AG10803 (cell line): Measurements from ENCODE around the gene FBXW5.

ENCODE experiments used
- DNase-seq: peaks from one replicate; pipeline ENCODE4 v3.0.0; 2010; ENCODE audit warnings: low read depth
- H3K4me3 ChIP-seq: 2 replicates; pipeline ENCODE4 v1.5.1; 2011; ENCODE audit warnings: mild to moderate bottlenecking, low read length, control low read depth
- CTCF ChIP-seq: conservative IDR thresholded peaks from 2 replicates; pipeline ENCODE4 v1.5.1; 2011; ENCODE audit warnings: mild to moderate bottlenecking, low read length, control low read depth, inconsistent platforms

FBXW5 gene

GRCh38 chr9:136960212-136960937 lies 15.8 kb upstream of the FBXW5 start:
- no peak for TF ChIP-seq CTCF
- no peak overlapping the region for H3K4me3 ChIP-seq
- DNase-seq: no peak

GRCh38 chr9:136958898-136959850 lies 14.6 kb upstream of the FBXW5 start:
- no peak for DNase-seq
- H3K4me3 ChIP-seq: no peak overlapping the region
- TF ChIP-seq CTCF: no peak

DNA sequence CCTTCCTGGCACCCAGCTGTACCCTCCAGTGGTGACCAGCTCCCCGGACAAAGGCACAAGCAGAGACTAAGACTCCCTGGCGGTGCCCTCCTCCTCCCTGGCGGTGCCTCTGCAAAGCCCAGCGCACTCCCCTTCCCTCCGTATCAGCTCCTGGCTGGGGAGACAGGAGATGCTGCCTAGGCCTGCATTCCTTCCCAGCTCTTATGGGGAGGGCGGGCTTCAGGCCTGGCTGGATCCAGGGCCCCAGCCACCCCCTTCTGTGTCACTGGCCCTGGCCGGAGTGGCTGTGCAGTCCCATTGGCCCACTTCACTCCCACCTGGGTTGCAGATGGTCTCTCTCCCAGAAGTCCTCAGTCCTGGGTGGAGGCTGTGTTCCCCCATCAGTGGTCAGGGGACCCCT lies 13.9 kb upstream of the FBXW5 start:
- no peak for TF ChIP-seq CTCF
- DNase-seq: no peak
- no peak overlapping the region for H3K4me3 ChIP-seq

DNA sequence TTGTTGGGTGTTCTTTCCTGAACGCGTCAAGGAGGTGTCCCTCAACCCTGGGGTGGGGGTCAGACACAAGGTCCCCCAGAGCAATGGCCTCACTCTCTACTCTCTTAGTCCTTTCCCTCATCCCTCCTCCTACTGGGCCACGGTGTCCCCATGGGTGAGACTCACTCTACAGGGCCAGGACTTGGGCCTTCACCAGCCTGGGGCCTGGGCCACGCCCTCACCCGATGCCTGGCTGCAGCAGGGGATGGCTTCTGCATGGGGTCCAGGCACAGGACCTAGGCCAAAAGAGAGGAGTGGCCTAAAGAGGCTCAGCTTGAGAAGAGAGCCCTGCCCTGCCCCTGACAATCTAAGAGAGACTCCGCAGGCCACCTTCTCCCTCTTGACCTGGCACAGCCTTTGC lies 13.4 kb upstream of the FBXW5 start:
- no peak for DNase-seq
- no peak overlapping the region for H3K4me3 ChIP-seq
- no peak for TF ChIP-seq CTCF

DNA sequence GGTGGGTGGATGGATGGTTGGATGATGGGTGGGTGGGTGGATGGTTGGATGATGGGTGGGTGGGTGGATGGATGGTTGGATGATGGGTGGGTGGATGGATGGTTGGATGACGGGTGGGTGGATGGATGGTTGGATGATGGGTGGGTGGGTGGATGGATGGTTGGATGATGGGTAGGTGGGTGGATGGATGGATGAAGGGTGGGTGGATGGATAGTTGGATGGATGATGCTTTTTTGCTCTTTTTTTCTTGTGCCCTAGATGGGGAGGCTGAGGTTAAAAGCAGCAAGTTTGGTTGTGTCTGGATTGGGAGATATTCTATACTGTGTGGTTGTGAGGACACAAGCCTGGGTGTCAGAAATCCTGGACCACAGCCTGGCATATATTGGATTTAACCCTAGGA lies 12.9 kb upstream of the FBXW5 start:
- H3K4me3 ChIP-seq: no peak overlapping the region
- no peak for DNase-seq
- no peak for TF ChIP-seq CTCF

- no peak overlapping the region for H3K4me3 ChIP-seq
- TF ChIP-seq CTCF: no peak
- no peak for DNase-seq
Observed at GRCh38 chr9:136956604-136957003, 12.1 kb upstream of the FBXW5 start.
